Measurements from ENCODE around the gene CCDC81. TPM values are rescaled to one million over a fixed set of nuclear protein-coding genes. Genes with fewer than 3 reads are reported as not detected.
"Not testable (repeated sequence)": the region's sequence is repeated elsewhere in the genome, so short reads cannot be mapped to it uniquely, and the experiment has no call there.

Gene CCDC81
- total RNA-seq, 1 experiment from 2014 or later, result 0.49 TPM

DNA sequence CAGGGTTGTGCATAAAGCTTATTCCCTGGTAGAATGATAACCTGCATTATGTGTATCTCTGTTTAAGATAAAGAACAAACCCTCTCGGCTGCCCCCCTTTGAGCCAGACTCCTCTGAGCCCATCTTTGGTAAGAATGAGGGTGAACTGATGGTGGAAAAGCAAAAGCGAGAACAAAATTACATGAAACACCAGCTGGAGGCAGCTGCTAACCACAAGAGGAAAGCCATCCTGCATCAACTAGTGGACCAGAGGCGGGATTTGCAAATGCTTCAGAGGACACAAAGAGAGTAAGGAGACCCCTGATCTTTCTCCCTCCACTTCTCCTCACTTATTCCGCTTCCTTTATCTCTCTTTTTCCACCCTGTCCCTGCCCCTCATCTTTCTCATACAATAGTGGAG lies 40.3 kb downstream of the CCDC81 start:
- no peaks in the 10 kb centered on the region for H3K27me3 ChIP-seq (ENCODE audit: control insufficient read depth, insufficient read depth, low read length)
- TF ChIP-seq POLR2AphosphoS5 (IDR thresholded peaks at IDR 0.05; ENCODE audit: low read depth, low read length), result no peak
- TF ChIP-seq REST (IDR thresholded peaks at IDR 0.05; ENCODE audit: insufficient read depth in 1 of 2, low read depth in 2 of 2, low read length in 1 of 2), result no peak
- peak; percentile 19 for TF ChIP-seq CTCF (IDR thresholded peaks at IDR 0.05)
- no peak for TF ChIP-seq TCF7L2 (IDR thresholded peaks at IDR 0.05; ENCODE audit: low read depth, low read length)
- H3K27ac ChIP-seq (ENCODE audit: low read length), result no peak overlapping the region
- no peaks in the 10 kb centered on the region for H3K36me3 ChIP-seq (ENCODE audit: control insufficient read depth, insufficient read depth, low read length)
- no peaks in the 10 kb centered on the region for H3K4me1 ChIP-seq (ENCODE audit: control insufficient read depth, insufficient read depth, low read length)
- no peaks in the 10 kb centered on the region for H3K9me3 ChIP-seq (ENCODE audit: control insufficient read depth, insufficient read depth, low read depth, low read length)
- no TSS peak for BruUV-seq (replicated peaks)
- in situ Hi-C loops (cut with HindIII; ENCODE audit: low pct_unique_long_range_greater_than_20kb, low sequenced_read_pairs), result no loop called here
- DNase-seq (ENCODE audit: low read depth, low spot score) (no peak), ATAC-seq (no peak)
- no peak overlapping the region for H3K4me3 ChIP-seq (ENCODE audit: low read depth in 2 of 2, low read length in 2 of 2)
- CTCF ChIA-PET, result no interaction called here
- POLR2A ChIA-PET, result no interaction called here
- intact Hi-C loops (cut with micrococcal nuclease; ENCODE audit: unreplicated experiment), result no loop called here

- TF ChIP-seq SIN3A (IDR thresholded peaks at IDR 0.05; ENCODE audit: borderline replicate concordance, insufficient read depth, low read depth, low read length), result no peak
- no peak for TF ChIP-seq REST (IDR thresholded peaks at IDR 0.05; ENCODE audit: insufficient read depth in 1 of 2, low read depth in 2 of 2, low read length in 1 of 2)
- TF ChIP-seq TCF7L2 (IDR thresholded peaks at IDR 0.05; ENCODE audit: low read depth, low read length), result no peak
- TF ChIP-seq POLR2AphosphoS5 (IDR thresholded peaks at IDR 0.05; ENCODE audit: low read depth, low read length), result no peak
- ATAC-seq, result no peak
- H3K27ac ChIP-seq (ENCODE audit: low read length), result no peak overlapping the region
- H3K4me3 ChIP-seq (ENCODE audit: low read depth in 2 of 2, low read length in 2 of 2), result no peak overlapping the region
- no TSS peak for BruUV-seq (replicated peaks)
- intact Hi-C loops (cut with micrococcal nuclease; ENCODE audit: unreplicated experiment), result no loop called here
- DNase-seq (ENCODE audit: low read depth, low spot score), result no peak
- no peaks in the 10 kb centered on the region for H3K36me3 ChIP-seq (ENCODE audit: control insufficient read depth, insufficient read depth, low read length)
- POLR2A ChIA-PET, result interaction anchor here (0.6 kb wide), 1 partner anchor 29 kb away, joined by 4 read pairs; no protein-coding TSS in a partner anchor
- H3K4me1 ChIP-seq (ENCODE audit: control insufficient read depth, insufficient read depth, low read length), result no peaks in the 10 kb centered on the region
- H3K9me3 ChIP-seq (ENCODE audit: control insufficient read depth, insufficient read depth, low read depth, low read length), result no peaks in the 10 kb centered on the region
- in situ Hi-C loops (cut with HindIII; ENCODE audit: low pct_unique_long_range_greater_than_20kb, low sequenced_read_pairs), result no loop called here
- H3K27me3 ChIP-seq (ENCODE audit: control insufficient read depth, insufficient read depth, low read length), result no peaks in the 10 kb centered on the region
- CTCF ChIA-PET, result no interaction called here
Observed at GRCh38 chr11:86416494-86416893, 41.8 kb downstream of the CCDC81 start.

- H3K27me3 ChIP-seq (ENCODE audit: control insufficient read depth, insufficient read depth, low read length); H3K9me3 ChIP-seq (ENCODE audit: control insufficient read depth, insufficient read depth, low read depth, low read length); BruUV-seq (replicated peaks); CTCF ChIA-PET; ATAC-seq; intact Hi-C loops (cut with micrococcal nuclease; ENCODE audit: unreplicated experiment); in situ Hi-C loops (cut with HindIII; ENCODE audit: low pct_unique_long_range_greater_than_20kb, low sequenced_read_pairs); DNase-seq (ENCODE audit: low read depth, low spot score); H3K36me3 ChIP-seq (ENCODE audit: control insufficient read depth, insufficient read depth, low read length); H3K4me1 ChIP-seq (ENCODE audit: control insufficient read depth, insufficient read depth, low read length); H3K4me3 ChIP-seq (ENCODE audit: low read depth in 2 of 2, low read length in 2 of 2); H3K27ac ChIP-seq (ENCODE audit: low read length): not testable (repeated sequence)
- POLR2A ChIA-PET, result interaction anchor here (0.6 kb wide), 1 partner anchor 29 kb away, joined by 4 read pairs; no protein-coding TSS in a partner anchor
Observed at GRCh38 chr11:86416951-86417350, 42.3 kb downstream of the CCDC81 start.
